GM19438 (cell line): ENCODE measurements around the gene SEZ6L.

Experiments used
- ATAC-seq: cut with Tn5 transposase; IDR thresholded peaks from one replicate; pipeline ENCODE4 v1.9.1; 2021; ENCODE audit warnings: low read depth; ENCODE audit not compliant: unreplicated experiment

SEZ6L gene

GRCh38 chr22:26326803-26327202, 157.5 kb downstream of the SEZ6L start:
- ATAC-seq, result no peak

GRCh38 chr22:26327306-26327705, 158.0 kb downstream of the SEZ6L start:
- ATAC-seq, result no peak

- no peak for ATAC-seq
Measured at GRCh38 chr22:26328221-26328620, 159.0 kb downstream of the SEZ6L start.

GRCh38 chr22:26330971-26331625, 161.8 kb downstream of the SEZ6L start:
- ATAC-seq, result no peak

- ATAC-seq, result no peak
Measured at GRCh38 chr22:26333088-26333800, 164.0 kb downstream of the SEZ6L start.

- no peak for ATAC-seq
Measured at GRCh38 chr22:26334232-26334631, 165.0 kb downstream of the SEZ6L start.

GRCh38 chr22:26336773-26337172, 167.5 kb downstream of the SEZ6L start:
- no peak for ATAC-seq

- ATAC-seq, result no peak
Measured at GRCh38 chr22:26339755-26340154, 170.5 kb downstream of the SEZ6L start.

GRCh38 chr22:26342745-26343410, 173.6 kb downstream of the SEZ6L start:
- ATAC-seq, result no peak

GRCh38 chr22:26345496-26345895, 176.2 kb downstream of the SEZ6L start:
- no peak for ATAC-seq

GRCh38 chr22:26348810-26349526, 179.7 kb downstream of the SEZ6L start:
- no peak for ATAC-seq

GRCh38 chr22:26354707-26355106, 185.4 kb downstream of the SEZ6L start:
- ATAC-seq, result no peak

- ATAC-seq, result no peak
Measured at GRCh38 chr22:26357281-26357680, 188.0 kb downstream of the SEZ6L start.

GRCh38 chr22:26357813-26358212, 188.6 kb downstream of the SEZ6L start:
- ATAC-seq, result no peak

- no peak for ATAC-seq
Measured at GRCh38 chr22:26359156-26359555, 189.9 kb downstream of the SEZ6L start.

- no peak for ATAC-seq
Measured at GRCh38 chr22:26360169-26360885, 191.1 kb downstream of the SEZ6L start.

GRCh38 chr22:26362471-26362870, 193.2 kb downstream of the SEZ6L start:
- ATAC-seq, result no peak

- peak; percentile 60 for ATAC-seq
Measured at GRCh38 chr22:26364066-26365015, 195.1 kb downstream of the SEZ6L start.
